HEK293 (cell line): Measurements from ENCODE around the gene CCDC73.

Source experiments
- CTCF ChIA-PET: fragments of 350-600 bp; formaldehyde crosslinking; extraction: SDS; loops from one replicate; lab custom pipeline; 2021; ENCODE audit warnings: antibody characterized with exemption; lab: Yijun Ruan, JAX
- POLR2A ChIA-PET: fragments of 300-600 bp; formaldehyde crosslinking; extraction: SDS; loops from one replicate; lab custom pipeline; 2020; ENCODE audit warnings: antibody characterized with exemption, inconsistent platforms; lab: Yijun Ruan, JAX
- H3K27ac ChIP-seq: fragments of 200-500 bp; sonication (Bioruptor generic); 2 replicates; pipeline ENCODE4 v1.5.1; 2014; ENCODE audit warnings: low read depth, low read length, control low read depth, inconsistent platforms; ENCODE audit errors: extremely low read depth
- H3K36me3 ChIP-seq, 2 experiments: fragments of 200-500 bp in 1 of 2; sonication (Bioruptor generic) in 1 of 2; 1 replicate in 1 of 2; 2 replicates in 1 of 2; pipeline ENCODE4 v1.5.1; 2014 to 2017; ENCODE audit warnings: inconsistent platforms in 2 of 2, low read length in 2 of 2; ENCODE audit not compliant: control insufficient read depth in 2 of 2, insufficient read depth in 1 of 2
- H3K4me1 ChIP-seq: fragments of 200-500 bp; sonication (Bioruptor generic); 2 replicates; pipeline ENCODE4 v1.5.1; 2014; ENCODE audit warnings: mild to moderate bottlenecking, low read length, inconsistent platforms; ENCODE audit not compliant: control insufficient read depth, insufficient read depth
- H3K4me3 ChIP-seq: 2 replicates; pipeline ENCODE4 v1.5.1; 2011; ENCODE audit warnings: low read depth, mild to moderate bottlenecking, control low read depth, low read length, moderate library complexity
- H3K9me3 ChIP-seq: fragments of 200-500 bp; sonication (Bioruptor generic); 2 replicates; pipeline ENCODE4 v1.5.1; 2014; ENCODE audit warnings: low read depth, low read length, inconsistent platforms; ENCODE audit not compliant: control insufficient read depth, insufficient read depth
- ELK4 ChIP-seq: IDR thresholded peaks from 2 replicates; pipeline ENCODE4 v1.6.1; 2011; ENCODE audit warnings: mild to moderate bottlenecking, low read depth, low read length, borderline replicate concordance
- GLIS1 ChIP-seq: fragments of 450-650 bp; formaldehyde crosslinking; IDR thresholded peaks from 2 replicates; pipeline ENCODE4 v1.5.1; 2016; ENCODE audit warnings: missing biosample characterization, missing genetic modification characterization
- KLF10 ChIP-seq: fragments of 450-650 bp; IDR thresholded peaks from 2 replicates; pipeline ENCODE4 v1.5.1; 2018; ENCODE audit warnings: missing biosample characterization, mild to moderate bottlenecking, missing genetic modification characterization
- KLF17 ChIP-seq: fragments of 450-650 bp; formaldehyde crosslinking; IDR thresholded peaks from 2 replicates; pipeline ENCODE4 v1.5.1; 2016; ENCODE audit warnings: missing biosample characterization, missing genetic modification characterization
- PBX3 ChIP-seq: sonication (generic); formaldehyde crosslinking; IDR thresholded peaks from 2 replicates; pipeline ENCODE4 v1.8.1; 2022; ENCODE audit warnings: mild to moderate bottlenecking, moderate library complexity, missing genetic modification reagents
- ZBTB10 ChIP-seq: fragments of 450-650 bp; formaldehyde crosslinking; IDR thresholded peaks from 2 replicates; pipeline ENCODE4 v1.5.1; 2016; ENCODE audit warnings: missing biosample characterization, missing genetic modification characterization
- ZBTB6 ChIP-seq: fragments of 450-650 bp; formaldehyde crosslinking; IDR thresholded peaks from 2 replicates; pipeline ENCODE4 v1.5.1; 2017; ENCODE audit warnings: missing biosample characterization, missing genetic modification characterization
- ZNF175 ChIP-seq: fragments of 450-650 bp; formaldehyde crosslinking; IDR thresholded peaks from 2 replicates; pipeline ENCODE4 v1.5.1; 2016; ENCODE audit warnings: missing biosample characterization, missing genetic modification characterization
- ZNF433 ChIP-seq: fragments of 450-650 bp; formaldehyde crosslinking; IDR thresholded peaks from 2 replicates; pipeline ENCODE4 v1.5.1; 2016; ENCODE audit warnings: missing biosample characterization, missing genetic modification characterization, low read depth
- ZNF449 ChIP-seq: fragments of 450-650 bp; formaldehyde crosslinking; IDR thresholded peaks from 2 replicates; pipeline ENCODE4 v1.5.1; 2017; ENCODE audit warnings: missing biosample characterization, mild to moderate bottlenecking, missing genetic modification characterization, moderate library complexity
- ZNF639 ChIP-seq: fragments of 450-650 bp; formaldehyde crosslinking; IDR thresholded peaks from 2 replicates; pipeline ENCODE4 v1.5.1; 2016; ENCODE audit warnings: missing biosample characterization, missing genetic modification characterization
- ZNF837 ChIP-seq: fragments of 450-650 bp; formaldehyde crosslinking; IDR thresholded peaks from 2 replicates; pipeline ENCODE4 v1.5.1; 2016; ENCODE audit warnings: missing biosample characterization, missing genetic modification characterization
- ZSCAN23 ChIP-seq: fragments of 450-650 bp; formaldehyde crosslinking; IDR thresholded peaks from 2 replicates; pipeline ENCODE4 v1.5.1; 2016; ENCODE audit warnings: missing biosample characterization, missing genetic modification characterization

Gene CCDC73

GRCh38 chr11:32829157-32829679 lies 34.8 kb upstream of the CCDC73 start (continued):
- TF ChIP-seq ZBTB6 (tag by site-specific recombination) (no peak), KLF17 (tag by site-specific recombination) (0 out of 2 replicates have a peak, but pooled peaks have one; percentile 5)

GRCh38 chr11:32827276-32827675 lies 32.8 kb upstream of the CCDC73 start:
- TF ChIP-seq ZNF433 (tag by site-specific recombination) (no peak), PBX3 (CRISPR knock-in tag) (no peak), ZNF175 (no peak), ELK4 (no peak), GLIS1 (tag by site-specific recombination) (no peak), ZNF639 (tag by site-specific recombination) (no peak), ZNF449 (tag by site-specific recombination) (no peak), ZSCAN23 (no peak), ZBTB10 (no peak), ZNF837 (no peak), KLF10 (tag by site-specific recombination) (no peak)
- Histone ChIP-seq H3K4me1 (no peaks in the 10 kb centered on the region), H3K9me3 (no peaks in the 10 kb centered on the region), H3K27ac (no peak overlapping the region), H3K36me3 (peaks cover 0 to 8% of the 10 kb centered on the region in 2 experiments; a peak in 1 of 3 replicates), H3K4me3 (no peak overlapping the region)
- ChIA-PET POLR2A (no interaction called here), CTCF (no interaction called here)
